Right atrium auricular region (tissue), 2 donors: ENCODE measurements around the gene PDE9A. TPM values are rescaled to one million over a fixed set of nuclear protein-coding genes. Genes with fewer than 3 reads are reported as not detected.
"Not testable (repeated sequence)": the region's sequence is repeated elsewhere in the genome, so short reads cannot be mapped to it uniquely, and the experiment has no call there.

Source experiments
- DNase-seq: peaks from one replicate; pipeline ENCODE4 v3.0.0-alpha.2; 2019; ENCODE audit warnings: low spot score
- H3K27ac ChIP-seq, 2 donors: fragments of 200-600 bp; sonication (generic); 1 replicate in 1 of 2; 2 replicates in 1 of 2; pipeline ENCODE4 v1.5.1; 2016 to 2019
- H3K27me3 ChIP-seq, 2 donors: fragments of 200-600 bp; sonication (generic); one replicate each; pipeline versions ENCODE4 v1.5.1 to v1.6.0; 2017 to 2019
- H3K36me3 ChIP-seq: fragments of 200-600 bp; sonication (generic); one replicate; pipeline ENCODE4 v1.5.1; 2016
- H3K4me1 ChIP-seq, 2 donors: fragments of 200-600 bp; sonication (generic); one replicate each; pipeline versions ENCODE4 v1.5.1 to v1.6.0; 2017 to 2019
- H3K4me3 ChIP-seq, 2 donors: fragments of 200-600 bp; sonication (generic); 1 replicate in 1 of 2; 2 replicates in 1 of 2; pipeline ENCODE4 v1.5.1; 2017 to 2019; ENCODE audit warnings: mild to moderate bottlenecking in 1 of 2, moderate library complexity in 1 of 2
- H3K9me3 ChIP-seq, 2 donors: fragments of 200-600 bp; sonication (generic); one replicate each; pipeline ENCODE4 v1.5.1; 2019
- total RNA-seq, 2 donors: library from RNA; depleted of rRNA; stranded (reverse); fragments of >200 nt; gene quantifications; one replicate each; pipeline ENCODE4 v1.1.0, GENCODE V29; 2016
- TF ChIP-seq, protein P1 (sequence below), 2 donors: fragments of 200-600 bp; sonication (generic); IDR thresholded peaks; one replicate each; pipeline ENCODE4 v1.5.1; 2019; ENCODE audit warnings: antibody characterized with exemption in 2 of 2

PDE9A gene
- total RNA-seq, 2 donors from 2014 or later: 1.1 to 2.0 TPM

DNA sequence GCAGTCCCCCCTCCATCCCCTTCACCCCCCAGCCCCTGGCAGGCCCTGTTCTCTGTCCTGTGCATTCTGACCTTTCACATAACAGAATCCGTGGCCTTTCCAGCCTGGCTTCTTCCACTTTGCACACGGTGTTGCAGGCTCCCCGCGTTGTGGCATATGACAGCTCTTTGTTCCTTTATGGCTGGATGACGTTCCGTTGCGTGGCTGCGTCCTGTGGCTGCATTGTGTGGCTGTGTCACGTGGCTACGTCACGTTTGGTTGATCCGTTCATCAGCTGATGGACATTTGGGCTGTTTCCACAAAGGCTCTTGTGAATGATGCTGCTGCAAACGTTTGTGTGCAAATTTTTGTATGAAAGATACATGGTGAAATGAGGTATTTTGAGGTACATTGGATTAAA, 53.3 kb downstream of the PDE9A start:
- DNase-seq: no peak
- no peak overlapping the region for H3K27ac ChIP-seq
- peaks cover 0 to 6% of the 10 kb centered on the region in 2 donors for H3K9me3 ChIP-seq
- H3K4me3 ChIP-seq: no peak overlapping the region
- H3K27me3 ChIP-seq: no peaks in the 10 kb centered on the region
- TF ChIP-seq, protein P1, sequence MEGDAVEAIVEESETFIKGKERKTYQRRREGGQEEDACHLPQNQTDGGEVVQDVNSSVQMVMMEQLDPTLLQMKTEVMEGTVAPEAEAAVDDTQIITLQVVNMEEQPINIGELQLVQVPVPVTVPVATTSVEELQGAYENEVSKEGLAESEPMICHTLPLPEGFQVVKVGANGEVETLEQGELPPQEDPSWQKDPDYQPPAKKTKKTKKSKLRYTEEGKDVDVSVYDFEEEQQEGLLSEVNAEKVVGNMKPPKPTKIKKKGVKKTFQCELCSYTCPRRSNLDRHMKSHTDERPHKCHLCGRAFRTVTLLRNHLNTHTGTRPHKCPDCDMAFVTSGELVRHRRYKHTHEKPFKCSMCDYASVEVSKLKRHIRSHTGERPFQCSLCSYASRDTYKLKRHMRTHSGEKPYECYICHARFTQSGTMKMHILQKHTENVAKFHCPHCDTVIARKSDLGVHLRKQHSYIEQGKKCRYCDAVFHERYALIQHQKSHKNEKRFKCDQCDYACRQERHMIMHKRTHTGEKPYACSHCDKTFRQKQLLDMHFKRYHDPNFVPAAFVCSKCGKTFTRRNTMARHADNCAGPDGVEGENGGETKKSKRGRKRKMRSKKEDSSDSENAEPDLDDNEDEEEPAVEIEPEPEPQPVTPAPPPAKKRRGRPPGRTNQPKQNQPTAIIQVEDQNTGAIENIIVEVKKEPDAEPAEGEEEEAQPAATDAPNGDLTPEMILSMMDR (IDR thresholded peaks at IDR 0.05): no peak
- H3K4me1 ChIP-seq: no peaks in the 10 kb centered on the region
- no peaks in the 10 kb centered on the region for H3K36me3 ChIP-seq

DNA sequence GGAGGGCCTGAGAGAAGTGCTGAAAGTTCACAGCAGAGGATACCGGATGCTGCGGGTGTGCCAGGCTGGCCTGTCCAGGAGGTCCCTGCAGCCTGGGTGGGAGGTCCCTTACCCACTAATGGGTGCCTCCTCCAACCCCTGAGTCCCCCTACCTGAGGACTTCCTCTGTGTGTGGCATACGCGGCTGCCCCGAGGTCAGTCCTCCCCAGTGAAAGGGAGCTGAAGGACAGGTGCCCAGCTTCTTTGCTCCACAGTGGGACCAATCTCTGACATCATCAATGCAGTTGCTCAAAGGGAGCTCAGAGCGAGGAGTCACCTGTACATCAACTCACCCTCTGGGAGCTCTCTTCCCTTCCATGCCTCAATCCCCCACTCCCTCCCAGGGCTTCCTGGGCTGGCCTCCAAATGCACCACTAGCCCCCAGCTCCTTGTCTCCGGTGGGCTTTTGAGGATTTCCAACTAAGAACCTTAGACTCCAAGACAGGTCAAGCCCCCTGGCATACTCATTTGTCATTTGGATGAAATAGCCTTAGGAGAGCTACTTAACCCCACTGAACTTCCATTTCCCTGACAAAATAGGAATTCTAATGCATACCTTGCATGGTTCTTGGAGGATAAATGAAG, 53.9 kb downstream of the PDE9A start:
- Histone ChIP-seq H3K4me1 (no peaks in the 10 kb centered on the region), H3K36me3 (no peaks in the 10 kb centered on the region), H3K4me3 (no peak overlapping the region), H3K27ac (no peak overlapping the region), H3K9me3 (peaks cover 0 to under 1% of the 10 kb centered on the region in 2 donors), H3K27me3 (no peaks in the 10 kb centered on the region)
- TF ChIP-seq, protein P1 (IDR thresholded peaks at IDR 0.05): no peak
- no peak for DNase-seq

DNA sequence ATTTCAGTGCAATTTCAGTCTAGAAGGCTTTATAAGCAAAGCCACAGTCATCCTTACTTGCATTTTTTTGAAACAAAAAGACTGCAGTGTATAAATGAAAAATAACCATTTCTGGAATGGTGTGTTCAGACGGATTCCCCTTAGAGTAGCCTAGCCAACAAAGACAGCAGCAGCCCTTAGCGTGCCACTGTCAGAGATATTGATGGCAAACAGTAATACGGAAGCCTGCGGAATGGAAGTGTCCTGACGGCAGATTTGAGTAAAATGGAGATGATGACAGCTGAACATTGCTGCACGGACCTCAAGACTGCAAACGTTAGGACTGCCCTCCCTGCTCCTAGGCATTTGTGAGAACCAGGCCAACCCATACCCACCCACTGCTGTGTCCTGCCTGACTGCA, 54.7 kb downstream of the PDE9A start:
- no peaks in the 10 kb centered on the region for H3K36me3 ChIP-seq
- TF ChIP-seq, protein P1 (IDR thresholded peaks at IDR 0.05): no peak

DNA sequence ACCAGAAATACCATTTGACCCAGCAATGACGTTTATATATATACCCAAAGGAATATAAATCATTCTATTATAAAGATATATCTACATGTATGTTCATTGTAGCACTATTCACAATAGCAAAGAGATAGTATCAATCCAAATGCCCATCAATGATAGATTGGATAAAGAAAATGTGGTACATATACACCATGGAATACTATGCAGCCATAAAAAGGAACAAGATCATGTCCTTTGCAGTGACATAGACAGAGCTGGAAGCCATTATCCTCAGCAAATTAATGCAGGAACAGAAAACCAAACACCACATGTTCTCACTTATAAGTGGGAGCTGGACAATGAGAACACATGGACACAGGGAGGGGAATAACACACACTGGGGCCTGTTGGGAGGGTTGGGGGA, 55.5 kb downstream of the PDE9A start:
- not testable (repeated sequence) for H3K27me3 ChIP-seq, H3K4me1 ChIP-seq, H3K9me3 ChIP-seq, H3K27ac ChIP-seq, H3K4me3 ChIP-seq, H3K36me3 ChIP-seq, DNase-seq

More for the DNA sequence above, 54.7 kb downstream of the PDE9A start:
- H3K4me3 ChIP-seq: no peak overlapping the region
- H3K4me1 ChIP-seq: no peaks in the 10 kb centered on the region
- no peak overlapping the region for H3K27ac ChIP-seq
- H3K27me3 ChIP-seq: no peaks in the 10 kb centered on the region
- DNase-seq: no peak
- no peaks in the 10 kb centered on the region for H3K9me3 ChIP-seq

DNA sequence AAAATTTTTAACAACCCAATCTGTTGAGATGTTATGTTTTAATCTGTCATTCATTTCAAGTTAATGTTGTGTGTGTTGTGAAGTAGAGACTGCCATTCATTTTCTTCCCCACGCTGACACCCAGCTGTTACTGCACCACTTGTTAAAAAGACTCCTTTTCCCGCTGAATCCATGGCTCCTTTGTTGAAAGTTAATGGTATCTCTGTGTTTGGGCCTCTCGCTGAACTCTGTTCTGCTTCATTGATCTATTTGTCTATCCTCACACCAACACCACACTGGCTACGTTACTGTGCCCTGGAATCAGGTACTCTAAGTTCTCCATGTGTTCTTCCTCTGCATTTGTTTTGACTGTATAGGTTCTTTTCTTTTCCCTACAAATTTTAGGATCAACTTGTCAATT, 58.2 kb downstream of the PDE9A start:
- H3K4me1 ChIP-seq: no peaks in the 10 kb centered on the region
- TF ChIP-seq, protein P1 (IDR thresholded peaks at IDR 0.05): no peak
- H3K27me3 ChIP-seq: no peaks in the 10 kb centered on the region
- H3K4me3 ChIP-seq: no peak overlapping the region
- no peaks in the 10 kb centered on the region for H3K36me3 ChIP-seq
- no peaks in the 10 kb centered on the region for H3K9me3 ChIP-seq
- H3K27ac ChIP-seq: no peak overlapping the region
- DNase-seq: no peak

DNA sequence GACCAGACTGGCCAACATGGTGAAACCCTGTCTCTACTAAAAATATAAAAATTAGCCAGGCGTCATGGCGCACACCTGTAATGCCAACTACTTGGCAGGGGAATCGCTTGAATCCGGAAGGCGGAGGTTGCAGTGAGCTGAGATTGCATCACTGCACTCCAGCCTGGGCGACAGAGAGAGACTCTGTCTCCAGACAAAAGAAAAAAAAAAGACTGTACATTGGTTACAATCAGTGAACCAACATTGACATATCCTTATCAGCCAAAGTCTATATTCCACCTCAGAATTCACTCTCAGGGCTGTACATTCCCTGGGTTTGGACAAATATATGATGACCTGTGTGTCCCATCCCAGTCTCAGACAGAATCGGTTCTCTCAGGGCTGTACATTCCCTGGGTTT, 62.0 kb downstream of the PDE9A start:
- not testable (repeated sequence) for H3K4me1 ChIP-seq, H3K27me3 ChIP-seq, H3K36me3 ChIP-seq, H3K27ac ChIP-seq, H3K4me3 ChIP-seq, DNase-seq, H3K9me3 ChIP-seq

DNA sequence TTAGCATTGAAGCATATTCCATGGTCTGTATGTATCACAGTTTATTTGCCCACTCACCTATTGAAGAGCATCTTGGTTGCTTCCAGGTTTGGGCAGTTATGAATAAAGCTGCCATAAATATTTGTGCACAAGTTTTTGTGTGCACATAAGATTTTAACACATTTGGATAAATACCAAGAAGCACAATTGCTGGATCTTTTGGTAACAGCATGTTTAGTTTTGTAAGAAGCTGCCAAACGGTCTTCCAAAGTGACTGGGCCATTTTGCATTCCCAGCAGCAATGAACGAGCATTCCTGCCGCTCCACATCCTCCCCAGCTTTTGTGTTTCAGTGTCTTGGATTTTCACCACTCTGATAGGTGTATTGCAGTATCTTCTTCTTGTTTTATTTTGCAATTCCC, 62.7 kb downstream of the PDE9A start:
- no peak overlapping the region for H3K4me3 ChIP-seq
- TF ChIP-seq, protein P1 (IDR thresholded peaks at IDR 0.05): no peak
- no peak overlapping the region for H3K27ac ChIP-seq
- no peaks in the 10 kb centered on the region for H3K27me3 ChIP-seq
- H3K36me3 ChIP-seq: no peaks in the 10 kb centered on the region
- DNase-seq: no peak
- no peaks in the 10 kb centered on the region for H3K9me3 ChIP-seq
- H3K4me1 ChIP-seq: peaks cover 0 to 4% of the 10 kb centered on the region in 2 donors

DNA sequence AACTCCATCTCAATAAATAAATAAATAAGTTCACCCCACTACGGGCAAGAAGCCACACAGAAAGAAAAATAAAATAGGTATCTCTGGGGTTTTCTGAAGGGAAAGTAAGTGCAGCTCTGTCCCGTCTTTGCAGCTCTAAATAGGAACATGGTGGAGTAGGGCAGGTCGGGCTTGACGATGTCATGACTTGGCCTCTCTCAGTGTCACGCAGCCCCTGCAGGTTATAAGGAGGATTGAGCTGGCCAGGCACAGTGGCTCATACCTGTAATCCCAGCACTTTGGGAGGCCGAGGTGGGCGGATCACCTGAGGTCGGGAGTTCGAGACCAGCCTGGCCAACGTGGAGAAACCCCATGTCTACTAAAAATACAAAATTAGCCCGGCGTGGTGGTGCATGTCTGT, 67.1 kb downstream of the PDE9A start:
- not testable (repeated sequence) for H3K36me3 ChIP-seq, H3K27ac ChIP-seq, DNase-seq, H3K4me3 ChIP-seq, H3K9me3 ChIP-seq, H3K27me3 ChIP-seq
- peaks cover 0 to 36% of the 10 kb centered on the region in 2 donors for H3K4me1 ChIP-seq
